AG08396 (cell line): ENCODE measurements around the gene DCTN5.
A peak's percentile ranks its signal among the peaks of the same experiment; 100 is the strongest.
"Not testable (repeated sequence)": the region's sequence is repeated elsewhere in the genome, so short reads cannot be mapped to it uniquely, and the experiment has no call there.

Experiments used
- DNase-seq: peaks from one replicate; pipeline ENCODE4 v3.0.0; 2012; ENCODE audit warnings: low spot score, mixed read lengths

Gene DCTN5

DNA sequence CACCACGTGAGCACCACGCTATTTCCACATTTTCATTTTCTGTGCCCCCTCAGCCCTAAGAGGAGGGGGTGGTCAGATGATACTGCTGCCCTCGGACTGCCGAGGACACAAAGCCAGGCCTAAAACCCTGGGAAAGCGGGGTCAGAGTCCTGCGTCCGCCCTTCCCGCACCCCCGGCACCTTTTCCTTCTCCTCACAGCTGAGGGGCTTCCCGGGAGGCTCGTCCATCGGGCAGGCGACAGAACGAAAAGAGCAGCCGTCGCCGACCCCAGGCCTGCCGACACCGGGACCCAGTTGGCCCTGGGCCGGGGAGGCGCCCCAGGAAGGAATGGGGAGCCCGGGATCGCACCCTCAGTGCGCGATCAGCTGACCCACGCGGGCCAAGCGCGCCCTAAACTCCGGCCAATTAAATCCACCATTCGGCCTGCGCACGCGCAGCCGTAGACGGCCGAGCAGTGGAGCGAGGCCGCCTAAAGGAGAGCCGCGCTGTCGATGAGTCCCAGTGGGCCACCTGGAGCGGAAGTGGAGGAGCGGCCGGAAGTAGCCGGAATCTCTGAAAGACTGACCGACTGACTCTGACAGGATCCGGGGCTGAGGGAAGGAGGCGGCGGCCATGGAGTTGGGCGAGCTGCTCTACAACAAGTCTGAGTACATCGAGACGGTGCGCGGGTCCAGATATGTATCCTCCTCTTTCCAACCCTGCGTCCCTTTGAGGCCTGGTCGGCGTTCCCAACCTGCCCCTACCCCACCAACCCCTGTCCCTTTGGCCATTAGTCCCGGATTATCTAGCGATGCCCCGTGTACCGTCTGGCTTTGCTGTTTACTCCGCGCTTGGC, at the start of gene DCTN5, which contains the start of gene PALB2:
TSS of gene DCTN5 (plus strand) at position 536 of the 835 bp plus-strand sequence. CDS start at position 613, 77 bp downstream.
TSS of gene PALB2 (minus strand) at position 380 of the 835 bp plus-strand sequence. CDS start at position 227, 153 bp downstream.
- DNase-seq, result peak; percentile 98

DNA sequence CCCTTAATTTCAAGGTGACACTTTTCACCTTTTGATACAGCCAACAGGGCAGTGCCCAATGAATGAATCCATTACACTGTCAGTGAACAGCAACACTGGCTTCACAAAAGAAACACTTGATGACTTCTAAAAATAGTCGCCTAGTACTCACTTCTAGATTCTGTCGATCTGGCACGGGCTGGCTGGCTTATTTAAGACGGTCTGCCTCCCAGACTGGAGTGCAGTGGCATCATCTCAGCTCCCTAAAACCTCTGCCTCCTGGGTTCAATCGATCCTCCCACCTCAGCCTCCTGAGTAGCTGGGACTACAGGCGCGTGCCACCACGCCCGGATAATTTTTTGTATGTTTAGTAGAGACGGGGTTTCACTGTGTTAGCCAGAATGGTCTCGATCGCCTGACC, 47.1 kb upstream of the DCTN5 start:
- no peak for DNase-seq

DNA sequence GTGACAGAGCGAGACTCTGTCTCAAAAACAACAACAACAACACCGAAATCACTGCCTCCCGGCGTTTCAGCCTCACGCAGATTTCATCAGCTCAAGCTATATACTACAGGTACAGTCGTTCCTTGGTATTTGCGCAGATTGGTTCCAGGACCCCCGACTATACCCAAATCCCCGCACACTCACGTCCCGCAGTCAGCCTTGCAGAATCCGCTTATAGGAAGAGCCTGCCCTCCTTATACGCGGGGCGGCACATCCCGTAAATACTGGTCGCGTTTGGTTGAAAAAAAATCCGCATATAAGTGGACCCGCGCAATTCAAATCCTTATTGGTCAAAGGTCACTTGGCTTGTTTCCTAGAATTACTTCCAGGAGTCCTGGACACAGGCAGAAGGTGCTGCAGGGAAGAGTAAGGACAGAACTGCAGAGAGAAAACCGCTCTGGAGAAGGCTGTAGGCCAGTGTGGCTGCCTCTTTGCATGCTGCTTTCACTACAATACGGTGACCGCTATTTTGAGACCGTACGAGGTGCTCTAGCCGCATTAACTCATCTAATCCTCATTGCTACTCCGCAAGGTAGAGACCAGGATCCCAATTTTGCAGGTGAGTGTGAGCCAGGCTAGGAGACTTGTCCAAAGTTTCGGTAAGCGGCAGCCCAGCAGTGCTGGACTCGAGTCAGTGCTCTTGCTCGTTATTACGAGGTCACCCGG, 45.9 kb upstream of the DCTN5 start:
- peak; percentile 13 for DNase-seq

DNA sequence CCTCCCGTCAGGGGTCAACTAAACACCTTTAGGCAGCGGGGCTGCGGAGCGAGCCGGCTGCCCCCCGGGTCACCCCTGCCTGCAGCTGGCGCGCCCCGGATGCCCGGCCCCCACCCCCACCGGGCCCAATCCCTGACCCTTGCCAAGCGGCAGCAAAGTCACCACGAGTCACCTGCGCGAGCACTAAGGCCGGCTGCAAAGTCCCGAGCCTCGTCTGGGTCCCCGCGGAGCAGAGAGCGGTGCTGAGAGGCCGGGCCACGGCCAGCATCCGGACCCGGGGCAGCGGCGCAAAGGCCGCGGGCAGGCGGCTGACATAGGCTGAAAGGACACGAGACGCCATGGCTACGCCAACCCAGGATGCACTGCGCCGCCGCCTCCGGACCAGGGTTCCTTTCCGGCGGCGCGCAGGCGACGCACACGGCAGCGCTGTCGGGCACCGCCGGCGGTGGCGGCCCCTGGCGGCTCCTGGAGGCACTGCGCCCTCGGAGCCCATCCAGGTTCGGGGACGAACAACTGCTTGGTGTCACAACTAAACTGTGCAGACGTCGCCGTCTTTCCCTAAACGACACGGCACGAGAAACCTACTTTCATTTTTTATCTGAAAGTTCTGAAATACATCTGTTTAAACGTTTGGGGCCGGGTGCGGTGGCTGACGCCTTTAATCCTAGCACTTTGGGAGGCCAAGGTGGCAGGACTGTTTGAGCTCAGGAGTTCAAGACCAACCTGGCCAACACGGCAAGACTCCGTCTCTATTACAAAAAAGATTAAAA, 45.1 kb upstream of the DCTN5 start, which contains the start of gene NDUFAB1:
TSS of gene NDUFAB1 (minus strand) at position 366 of the 770 bp plus-strand sequence. CDS start at position 340, 26 bp downstream.
- DNase-seq, result peak; percentile 95

DNA sequence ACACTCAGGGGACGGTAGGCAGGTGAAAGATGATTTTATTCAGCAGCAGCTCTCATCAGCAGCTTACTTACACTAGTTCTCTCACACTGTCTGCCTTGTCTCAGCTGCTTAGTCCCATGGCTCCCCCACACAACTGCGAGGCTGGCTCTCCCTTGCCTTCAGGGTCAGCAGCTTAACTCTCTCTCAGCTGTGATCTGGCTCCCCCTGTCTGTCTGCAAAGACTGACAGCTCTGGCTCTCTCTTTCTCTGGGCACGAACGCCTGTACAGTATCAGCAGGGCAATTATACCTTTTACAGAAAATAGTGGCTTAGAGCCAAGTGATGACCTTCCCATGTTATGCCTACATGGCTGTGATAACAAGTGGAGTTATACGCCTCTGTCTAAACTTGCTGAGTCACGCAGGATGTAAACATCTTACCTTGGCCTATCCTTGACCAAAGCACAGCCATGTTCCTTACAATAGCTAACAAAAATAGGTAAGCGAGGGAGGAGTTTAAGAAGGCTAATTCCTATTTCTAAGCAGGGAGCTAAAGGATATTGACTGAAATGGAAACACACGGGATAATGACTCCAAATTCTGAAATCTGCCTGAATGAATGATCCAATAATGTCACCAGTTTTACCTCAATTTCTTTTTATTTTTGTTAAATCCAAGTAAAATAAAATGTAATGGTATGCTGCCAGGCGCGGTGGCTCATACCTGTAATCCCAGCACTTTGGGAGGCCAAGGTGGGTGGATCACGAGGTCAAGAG, 44.1 kb upstream of the DCTN5 start:
- DNase-seq, result no peak

DNA sequence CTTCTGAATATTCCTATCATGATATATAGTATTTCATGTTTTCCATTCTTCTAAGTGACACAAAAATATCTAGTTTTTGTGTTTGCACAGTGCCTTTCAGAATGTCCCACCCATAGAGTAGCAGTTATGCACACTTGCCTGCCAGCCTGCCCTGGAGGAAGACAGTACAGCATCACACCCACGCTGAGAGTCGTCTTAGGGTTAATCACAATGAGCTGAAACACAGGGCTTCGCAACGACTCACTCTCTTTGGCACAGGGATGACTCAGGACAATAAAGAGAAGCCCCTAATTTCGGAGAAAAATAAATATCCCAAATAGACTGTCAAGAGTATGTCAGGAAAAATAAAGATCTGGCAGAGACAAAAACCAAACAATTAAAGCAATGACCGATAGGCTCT, 33.5 kb upstream of the DCTN5 start:
- DNase-seq, result no peak

DNA sequence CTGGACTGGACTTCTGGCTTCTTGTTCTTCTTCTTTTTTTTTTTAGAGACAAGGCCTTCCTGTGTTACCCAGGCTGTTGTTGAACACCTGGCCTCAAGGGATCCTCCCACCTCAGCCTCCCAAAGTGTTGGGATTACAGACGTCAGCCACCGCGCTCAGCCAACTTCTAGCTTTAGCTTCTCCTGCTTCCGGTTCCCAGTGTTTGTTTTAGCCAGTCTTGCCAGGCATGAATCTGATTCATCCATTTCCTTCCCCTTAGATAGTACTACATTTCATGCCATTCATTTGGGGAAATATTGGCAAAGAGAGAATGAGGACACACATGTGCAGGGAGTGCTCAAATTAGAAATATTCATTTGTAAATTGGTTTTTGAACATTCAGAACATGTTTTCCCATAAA, 33.1 kb upstream of the DCTN5 start:
- no peak for DNase-seq

DNA sequence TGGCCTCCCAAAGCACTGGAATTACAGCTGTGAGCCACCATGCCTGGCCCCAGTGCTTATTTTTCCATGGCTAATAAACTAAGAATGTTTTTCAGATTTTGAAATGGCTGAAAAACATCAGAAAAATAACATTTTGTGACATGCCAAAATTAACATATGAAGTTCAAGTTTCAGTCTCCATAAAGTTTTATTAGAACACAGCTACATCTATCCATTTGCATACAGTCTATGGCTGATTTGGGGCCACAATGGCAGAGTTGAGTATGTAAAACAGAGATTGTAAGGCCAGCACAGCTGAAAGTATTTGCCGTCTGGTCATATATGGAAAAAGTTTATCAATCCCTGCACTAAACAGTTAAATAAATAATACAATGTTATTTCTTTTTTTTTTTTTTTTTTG, 31.3 kb upstream of the DCTN5 start:
- DNase-seq, result no peak

DNA sequence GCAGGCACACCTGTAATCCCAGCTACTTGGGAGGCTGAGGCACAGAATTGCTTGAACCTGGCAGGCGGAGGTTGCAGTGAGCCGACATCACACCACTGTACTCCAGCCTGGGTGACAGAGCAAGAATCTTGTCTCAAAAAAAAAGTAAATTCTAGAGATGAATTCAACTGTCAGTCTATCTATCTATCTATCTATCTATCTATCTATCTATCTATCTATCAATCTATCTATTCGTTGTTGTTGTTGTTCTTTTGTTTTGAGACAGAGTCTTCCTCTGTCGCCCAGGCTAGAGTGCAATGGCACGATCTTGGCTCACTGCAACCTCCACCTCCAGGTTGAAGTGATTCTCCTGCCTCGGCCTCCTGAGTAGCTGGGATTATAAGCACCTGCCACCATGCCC, 30.4 kb upstream of the DCTN5 start:
- not testable (repeated sequence) for DNase-seq

DNA sequence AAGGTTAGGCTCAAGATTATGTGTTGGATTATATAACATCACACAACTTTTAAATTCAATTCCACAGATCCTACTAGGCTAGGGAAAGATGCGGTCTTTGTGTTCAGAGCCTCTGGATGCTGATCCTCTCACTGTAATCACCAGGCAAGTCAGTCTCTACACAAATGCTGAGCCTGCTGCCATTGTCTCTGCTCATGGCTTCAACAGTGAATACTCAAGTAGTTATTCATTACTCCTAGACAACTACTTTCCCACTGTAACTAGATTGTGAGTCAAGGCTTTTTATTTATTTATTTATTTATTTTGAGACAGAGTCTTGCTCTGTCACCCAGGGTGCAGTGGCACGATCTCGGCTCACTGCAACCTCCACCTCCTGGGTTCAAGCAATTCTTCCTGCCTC, 29.3 kb upstream of the DCTN5 start:
- no peak for DNase-seq

DNA sequence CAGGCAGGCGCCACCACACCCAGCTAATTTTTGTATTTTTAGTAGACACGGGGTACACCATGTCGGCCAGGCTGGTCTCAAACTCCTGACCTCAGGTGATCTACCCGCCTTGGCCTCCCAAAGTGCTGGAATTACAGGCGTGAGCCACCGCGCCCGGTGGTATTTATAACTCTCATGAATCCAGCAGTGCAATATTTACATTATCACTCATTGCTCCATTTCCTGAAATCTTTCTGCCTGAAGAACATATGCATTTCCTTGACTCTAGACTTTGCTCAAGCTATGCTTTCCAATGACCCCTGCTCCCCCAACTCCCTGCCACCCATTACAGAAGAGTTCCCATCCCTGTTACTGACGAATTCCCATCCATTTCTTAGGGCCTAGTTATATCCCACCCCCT, 25.5 kb upstream of the DCTN5 start:
- no peak for DNase-seq

DNA sequence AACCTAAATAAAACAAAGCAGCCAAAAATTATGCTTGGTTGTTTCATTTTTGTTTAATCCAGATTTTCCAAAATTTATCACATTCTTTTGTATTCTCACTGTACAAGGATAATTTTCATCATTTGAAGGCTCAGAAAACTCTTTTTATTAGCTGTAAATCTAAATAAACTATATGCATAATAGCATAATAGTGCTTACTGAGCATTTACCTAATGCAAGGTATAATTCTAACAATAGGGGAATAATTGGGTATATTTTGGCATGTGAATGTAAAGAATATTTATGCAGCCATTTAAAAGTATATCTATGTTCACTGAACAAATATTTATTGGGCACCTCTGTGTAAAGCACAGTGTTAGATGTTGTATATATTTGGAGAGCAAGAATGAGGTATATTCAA, 17.2 kb upstream of the DCTN5 start:
- DNase-seq, result no peak

DNA sequence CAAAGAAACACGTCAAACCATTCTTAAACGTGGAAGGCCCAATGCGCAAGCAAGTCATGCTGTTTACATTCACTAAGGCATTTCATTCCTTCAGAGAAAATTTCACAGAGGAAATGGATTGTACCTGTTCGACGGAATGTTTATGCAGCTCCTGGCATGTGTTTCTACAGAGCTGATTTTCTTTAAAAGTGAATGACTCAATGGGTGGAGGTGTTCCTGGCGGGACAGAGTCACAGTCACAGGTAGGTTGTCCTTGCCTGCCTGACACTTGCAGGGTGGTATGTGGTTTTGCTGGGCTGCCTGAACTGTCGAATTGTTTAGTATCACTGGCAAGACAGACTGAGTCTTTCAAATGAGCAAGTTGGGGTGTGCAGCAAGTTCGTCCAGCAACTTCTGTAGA, 11.8 kb upstream of the DCTN5 start:
- no peak for DNase-seq

DNA sequence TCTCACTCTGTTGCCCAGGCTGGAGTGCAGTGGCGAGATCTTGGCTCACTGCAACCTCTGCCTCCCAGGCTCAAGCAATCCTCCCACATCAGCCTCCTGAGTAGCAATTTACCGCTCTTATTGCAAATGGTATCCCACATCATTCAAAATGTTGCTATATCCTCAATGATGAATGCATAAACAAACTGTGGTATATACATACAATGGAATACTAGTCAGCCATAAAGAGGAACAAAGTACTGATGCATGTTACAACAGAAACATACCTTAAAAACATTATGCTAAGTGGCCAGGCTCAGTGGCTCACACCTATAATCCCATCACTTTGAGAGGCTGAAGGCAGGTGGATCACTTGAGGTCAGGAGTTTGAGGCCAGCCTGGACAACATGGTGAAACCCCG, 9.4 kb upstream of the DCTN5 start:
- not testable (repeated sequence) for DNase-seq

DNA sequence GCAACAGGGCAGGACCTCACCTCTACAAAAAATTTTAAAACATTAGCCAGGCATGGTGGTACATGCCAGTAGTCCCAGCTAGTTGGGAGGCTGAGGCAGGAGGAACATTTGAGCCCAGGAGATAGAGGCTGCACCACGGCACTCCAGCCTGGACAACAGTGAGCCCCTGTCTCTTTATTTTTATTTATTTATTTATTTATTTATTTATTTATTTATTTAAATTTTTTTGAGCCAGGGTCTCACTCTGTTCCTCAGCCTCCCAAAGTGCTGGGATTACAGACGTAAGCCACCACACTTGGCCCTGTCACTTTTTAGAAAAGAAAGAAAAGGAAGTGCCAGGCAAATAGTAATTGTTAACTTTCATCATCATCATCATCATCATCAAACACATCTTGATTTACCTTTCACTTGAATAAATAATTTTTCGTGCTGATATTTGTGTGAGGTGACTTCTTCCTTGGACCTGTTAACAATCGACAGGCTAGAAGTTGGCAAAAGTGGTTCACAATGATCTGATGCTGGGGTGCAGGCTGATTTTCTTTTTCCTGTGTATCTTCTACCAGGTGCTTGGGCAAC, 6.7 kb upstream of the DCTN5 start:
- DNase-seq, result no peak

DNA sequence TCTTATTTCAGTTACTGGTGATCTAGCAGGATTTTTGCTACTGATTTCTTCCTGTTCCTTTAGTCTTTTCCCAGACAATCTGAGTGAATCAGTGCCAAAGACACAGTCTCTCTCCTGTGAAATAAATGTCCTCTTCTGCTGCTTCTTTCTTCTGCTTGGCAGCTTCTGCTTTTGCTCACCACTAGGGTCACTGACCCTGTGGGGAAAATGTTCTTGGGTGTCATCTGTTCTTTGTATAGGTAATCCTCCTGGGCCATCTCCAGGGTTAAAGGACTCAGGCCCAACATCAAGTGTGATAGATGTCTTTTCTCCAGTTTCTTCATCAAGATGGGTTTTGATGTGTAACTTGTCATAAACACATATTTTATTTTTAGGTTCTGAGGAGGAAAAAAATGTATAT, 5.3 kb upstream of the DCTN5 start:
- no peak for DNase-seq

DNA sequence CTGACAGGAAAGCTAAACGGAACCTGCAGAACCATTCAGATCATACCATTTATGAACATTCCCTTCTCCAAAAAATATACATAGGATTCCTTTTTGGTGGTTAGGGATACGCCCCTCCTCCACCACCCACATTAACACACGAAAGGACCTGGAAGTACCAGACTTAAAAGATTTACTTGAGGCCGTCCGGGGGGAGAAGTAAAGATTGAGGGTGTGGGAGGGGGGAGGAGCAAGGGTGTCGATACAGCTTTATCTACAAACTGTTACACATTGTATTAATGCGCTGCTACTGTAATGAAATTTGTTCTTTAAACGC, 693 bp upstream of the DCTN5 start:
- peak; percentile 17 for DNase-seq

DNA sequence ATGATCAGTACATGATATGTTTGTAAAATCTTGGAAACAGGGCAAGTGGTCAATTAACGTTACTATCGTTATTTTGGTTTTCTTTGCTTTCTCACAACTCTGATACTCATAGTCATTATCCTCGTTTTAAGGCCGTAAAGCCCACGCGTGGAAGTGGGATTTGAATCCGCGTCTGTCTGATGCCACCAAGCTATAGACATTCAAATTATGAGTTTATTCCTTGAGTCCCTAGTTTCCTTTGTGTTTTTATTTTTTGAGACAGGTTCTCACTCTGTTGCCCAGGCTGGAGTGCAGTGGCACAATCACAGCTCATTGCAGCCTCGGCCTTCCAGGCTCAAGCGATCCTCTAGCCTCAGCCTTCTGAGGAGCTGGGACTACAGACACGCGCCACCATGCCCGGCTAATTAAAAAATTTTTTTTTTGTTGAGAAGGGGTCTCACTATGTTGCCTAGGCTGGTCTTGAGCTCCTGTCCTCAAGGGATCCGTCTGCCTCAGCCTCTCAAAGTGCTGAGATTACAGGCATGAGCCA, 1.0 kb downstream of the DCTN5 start:
- DNase-seq, result no peak

DNA sequence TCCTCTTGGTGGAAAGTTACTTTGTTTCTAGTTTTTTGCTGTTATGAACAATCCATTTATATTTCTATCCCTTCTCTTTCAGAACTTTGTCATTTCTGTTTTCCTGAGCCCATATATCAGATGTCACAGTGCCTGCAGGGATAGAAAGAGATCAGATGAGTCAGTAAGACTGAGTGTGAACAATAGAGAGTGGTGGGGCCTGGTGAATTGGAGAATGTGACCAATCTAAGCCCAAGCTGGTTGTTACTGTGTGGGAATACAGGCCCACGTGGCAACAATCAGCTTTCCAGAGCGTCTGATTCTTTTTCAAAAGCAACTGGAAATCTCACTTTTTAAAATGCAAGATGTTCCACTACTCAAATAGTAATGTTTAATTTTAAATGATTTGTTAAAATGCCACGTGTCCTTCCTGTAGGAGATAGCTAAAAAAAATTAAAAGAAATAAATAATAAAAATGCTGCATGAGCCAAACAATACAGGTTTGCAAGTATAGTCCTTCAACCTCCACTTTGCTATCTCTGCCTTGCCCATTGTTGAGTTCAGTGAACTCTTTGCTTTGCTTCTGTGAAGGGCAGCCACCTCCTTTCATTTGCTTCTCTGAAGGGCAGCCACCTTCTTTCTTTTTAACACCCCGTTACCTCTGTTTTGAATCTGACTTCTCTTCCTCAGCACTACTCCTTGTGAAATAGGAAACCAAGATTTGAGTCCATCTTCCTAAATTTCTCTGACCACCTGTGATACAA, 9.6 kb downstream of the DCTN5 start:
- no peak for DNase-seq

DNA sequence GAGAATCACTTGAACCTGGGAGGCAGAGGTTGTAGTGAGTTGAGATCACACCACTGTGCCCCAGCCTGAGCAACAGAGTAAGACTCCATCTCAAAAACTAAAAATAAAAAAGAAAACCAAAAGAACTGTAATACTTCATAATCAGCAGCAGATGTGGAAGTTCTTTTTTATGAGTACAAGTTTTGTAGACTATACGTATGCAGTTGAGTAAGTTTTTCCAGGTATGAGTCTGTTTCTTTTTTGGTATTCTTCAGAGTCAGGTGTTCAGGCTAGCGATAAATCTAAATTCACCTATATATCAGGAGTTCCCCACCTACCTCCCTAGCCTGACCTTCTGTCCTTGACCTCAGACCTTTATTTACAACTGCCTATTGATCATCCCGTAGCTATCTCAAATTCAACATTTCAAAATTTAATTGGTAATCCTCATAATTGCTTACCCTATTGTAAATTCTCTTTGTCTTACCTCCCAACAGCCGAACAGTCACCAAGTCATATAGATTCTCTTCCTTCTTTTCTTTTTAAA, 10.7 kb downstream of the DCTN5 start:
- no peak for DNase-seq
